PC-3 (cell line): Measurements from ENCODE around the gene NCS1.

Source experiments
- EZH2 ChIP-seq: fragments of 300-600 bp; sonication (generic); IDR thresholded peaks from one replicate; pipeline ENCODE4 v1.6.1; 2017; ENCODE audit warnings: antibody characterized with exemption, mild to moderate bottlenecking, low read length; ENCODE audit not compliant: unreplicated experiment
- EZH2phosphoT487 ChIP-seq: fragments of 300-600 bp; sonication (generic); IDR thresholded peaks from 2 replicates; pipeline ENCODE4 v1.6.1; 2018; ENCODE audit warnings: mild to moderate bottlenecking, antibody characterized with exemption, low read length, borderline replicate concordance
- TF ChIP-seq, protein P1 (sequence below): fragments of 300-600 bp; sonication (generic); conservative IDR thresholded peaks from 2 replicates; pipeline ENCODE4 v1.5.1; 2017; ENCODE audit warnings: antibody characterized with exemption, low read depth, mild to moderate bottlenecking, low read length

DNA sequence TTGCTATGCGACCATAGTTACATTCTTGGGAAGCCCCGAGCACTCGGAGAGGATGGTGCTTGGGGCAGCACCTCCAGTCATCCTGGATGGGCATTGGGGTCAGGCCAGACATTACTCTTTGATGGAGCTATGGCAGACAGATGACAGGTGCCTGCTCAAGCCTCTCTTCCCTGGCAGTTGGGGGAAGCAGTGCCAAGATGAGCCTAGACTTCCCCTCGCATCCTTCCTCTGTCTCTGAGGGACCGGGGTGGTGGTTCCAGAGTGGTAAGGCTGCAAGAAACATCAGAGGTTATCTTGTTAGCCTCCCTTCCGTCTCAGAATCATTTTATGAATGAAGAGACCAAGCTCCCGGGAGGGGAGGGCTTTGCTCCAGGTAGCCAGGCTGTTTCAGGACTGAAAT lies 90.6 kb downstream of the NCS1 start:
- TF ChIP-seq, protein P1, sequence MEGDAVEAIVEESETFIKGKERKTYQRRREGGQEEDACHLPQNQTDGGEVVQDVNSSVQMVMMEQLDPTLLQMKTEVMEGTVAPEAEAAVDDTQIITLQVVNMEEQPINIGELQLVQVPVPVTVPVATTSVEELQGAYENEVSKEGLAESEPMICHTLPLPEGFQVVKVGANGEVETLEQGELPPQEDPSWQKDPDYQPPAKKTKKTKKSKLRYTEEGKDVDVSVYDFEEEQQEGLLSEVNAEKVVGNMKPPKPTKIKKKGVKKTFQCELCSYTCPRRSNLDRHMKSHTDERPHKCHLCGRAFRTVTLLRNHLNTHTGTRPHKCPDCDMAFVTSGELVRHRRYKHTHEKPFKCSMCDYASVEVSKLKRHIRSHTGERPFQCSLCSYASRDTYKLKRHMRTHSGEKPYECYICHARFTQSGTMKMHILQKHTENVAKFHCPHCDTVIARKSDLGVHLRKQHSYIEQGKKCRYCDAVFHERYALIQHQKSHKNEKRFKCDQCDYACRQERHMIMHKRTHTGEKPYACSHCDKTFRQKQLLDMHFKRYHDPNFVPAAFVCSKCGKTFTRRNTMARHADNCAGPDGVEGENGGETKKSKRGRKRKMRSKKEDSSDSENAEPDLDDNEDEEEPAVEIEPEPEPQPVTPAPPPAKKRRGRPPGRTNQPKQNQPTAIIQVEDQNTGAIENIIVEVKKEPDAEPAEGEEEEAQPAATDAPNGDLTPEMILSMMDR, result no peak
- TF ChIP-seq EZH2phosphoT487, result no peak
- no peak for TF ChIP-seq EZH2
